ENCODE data around the gene PKN2. TPM values are rescaled to one million over a fixed set of nuclear protein-coding genes. Genes with fewer than 3 reads are reported as not detected.
"Not testable (repeated sequence)": the region's sequence is repeated elsewhere in the genome, so short reads cannot be mapped to it uniquely, and the experiment has no call there.

The PKN2 gene
- polyA plus RNA-seq, 1 donor from 2014 or later: 9.2 TPM

GRCh38 chr1:88698764-88699163 lies 14.7 kb downstream of the PKN2 start:
- peak overlapping the region in 2 of 3 donors; percentile 51 to 61 for H3K27ac Mint-ChIP-seq
- H3K36me3 Mint-ChIP-seq: peaks cover 5% of the 10 kb centered on the region
- no peaks in the 10 kb centered on the region for H3K9me3 Mint-ChIP-seq
- H3K4me1 Mint-ChIP-seq: peaks cover 41 to 61% (median 41%) of the 10 kb centered on the region in 3 donors
- H3K27me3 Mint-ChIP-seq: no peaks in the 10 kb centered on the region
- H3K4me3 Mint-ChIP-seq: no peak overlapping the region

GRCh38 chr1:88700425-88701013 lies 16.4 kb downstream of the PKN2 start:
- no peaks in the 10 kb centered on the region for H3K9me3 Mint-ChIP-seq
- peaks cover 37 to 57% (median 39%) of the 10 kb centered on the region in 3 donors for H3K4me1 Mint-ChIP-seq
- H3K27ac Mint-ChIP-seq: peak overlapping the region; percentile 18 to 77 (median 46)
- no peaks in the 10 kb centered on the region for H3K27me3 Mint-ChIP-seq
- peak overlapping the region in 2 of 4 donors; percentile 17 to 45 for H3K4me3 Mint-ChIP-seq
- H3K36me3 Mint-ChIP-seq: peaks cover 3% of the 10 kb centered on the region

DNA sequence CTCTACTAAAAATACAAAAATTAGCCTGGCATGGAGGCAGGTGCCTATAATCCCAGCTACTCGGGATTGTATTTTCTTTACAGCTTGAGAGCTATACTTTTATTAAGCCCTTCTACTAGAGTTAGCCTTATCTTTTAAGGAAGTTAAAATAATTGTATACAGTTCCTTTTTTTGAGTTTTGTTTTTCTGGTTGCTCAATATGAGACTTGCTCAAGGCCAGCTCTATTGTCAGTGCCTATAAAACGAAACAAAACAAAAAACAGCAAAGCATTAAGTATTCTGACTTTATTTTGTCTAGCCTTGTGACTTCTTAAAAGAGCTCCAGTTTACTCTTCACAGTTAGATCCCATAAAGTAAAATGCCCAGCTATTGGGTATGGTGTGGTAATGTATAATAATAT lies 17.2 kb downstream of the PKN2 start:
- peaks cover 35 to 50% (median 37%) of the 10 kb centered on the region in 3 donors for H3K4me1 Mint-ChIP-seq
- H3K4me3 Mint-ChIP-seq: peak overlapping the region in 3 of 4 donors; percentile 20 to 39 (median 36)
- no peaks in the 10 kb centered on the region for H3K27me3 Mint-ChIP-seq
- H3K36me3 Mint-ChIP-seq: peaks cover 3% of the 10 kb centered on the region
- H3K27ac Mint-ChIP-seq: peak overlapping the region; percentile 31 to 77 (median 51)
- H3K9me3 Mint-ChIP-seq: no peaks in the 10 kb centered on the region

DNA sequence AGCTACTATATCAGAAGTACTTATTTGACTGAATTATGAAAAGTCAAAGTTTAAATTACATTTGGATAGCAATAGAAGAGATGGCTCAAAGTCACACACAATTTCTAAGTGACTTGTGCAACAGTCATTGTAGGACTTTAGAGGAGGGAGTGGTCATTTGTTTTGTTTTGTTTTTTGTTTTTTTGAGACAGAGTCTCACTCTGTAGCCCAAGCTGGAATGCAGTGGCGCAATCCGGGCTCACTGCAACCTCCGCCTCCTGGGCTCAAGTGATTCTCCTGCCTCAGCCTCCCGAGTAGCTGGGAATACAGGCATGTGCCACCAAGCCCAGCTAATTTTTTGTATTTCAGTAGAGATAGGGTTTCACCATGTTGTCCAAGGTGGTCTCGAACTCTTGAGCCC lies 17.7 kb downstream of the PKN2 start:
- peak overlapping the region; percentile 31 to 77 (median 51) for H3K27ac Mint-ChIP-seq
- not testable (repeated sequence) for H3K27me3 Mint-ChIP-seq, H3K4me3 Mint-ChIP-seq, H3K36me3 Mint-ChIP-seq, H3K9me3 Mint-ChIP-seq
- H3K4me1 Mint-ChIP-seq: peaks cover 34 to 48% (median 37%) of the 10 kb centered on the region in 3 donors

DNA sequence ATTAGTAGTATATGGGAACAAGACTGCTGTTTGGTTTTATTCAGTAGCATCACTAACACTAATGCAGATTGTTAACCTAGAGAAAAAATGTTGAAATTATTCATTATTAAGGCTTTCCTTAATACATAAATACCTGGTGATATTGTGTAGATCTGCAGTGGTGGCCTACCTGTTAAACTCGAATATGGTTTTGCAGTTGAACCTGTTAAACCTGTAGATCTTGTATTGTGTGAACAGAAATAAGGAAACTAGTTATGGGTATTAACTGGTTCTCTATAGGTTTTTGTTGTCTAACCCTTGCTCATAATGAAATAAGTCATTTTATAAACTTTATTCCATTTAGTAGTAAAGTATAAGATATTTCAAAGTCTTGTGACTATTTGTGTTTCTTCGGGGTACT lies 23.9 kb downstream of the PKN2 start:
- no peak overlapping the region for H3K27ac Mint-ChIP-seq
- no peaks in the 10 kb centered on the region for H3K9me3 Mint-ChIP-seq
- no peak overlapping the region for H3K4me3 Mint-ChIP-seq

DNA sequence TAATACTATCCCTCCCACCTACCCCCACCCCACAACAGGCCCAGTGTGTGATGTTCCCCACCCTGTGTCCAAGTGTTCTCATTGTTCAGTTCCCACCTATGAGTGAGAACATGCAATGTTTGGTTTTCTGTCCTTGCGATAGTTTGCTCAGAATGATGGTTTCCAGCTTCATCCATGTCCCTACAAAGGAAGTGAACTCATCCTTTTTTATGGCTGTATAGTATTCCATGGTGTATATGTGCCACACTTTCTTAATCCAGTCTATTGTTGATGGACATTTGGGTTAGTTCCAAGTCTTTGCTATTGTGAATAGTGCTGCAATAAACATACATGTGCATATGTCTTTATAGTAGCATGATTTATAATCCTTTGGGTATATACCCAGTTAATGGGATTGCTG lies 28.8 kb downstream of the PKN2 start:
- not testable (repeated sequence) for H3K4me3 Mint-ChIP-seq, H3K27me3 Mint-ChIP-seq, H3K9me3 Mint-ChIP-seq, H3K27ac Mint-ChIP-seq
- H3K36me3 Mint-ChIP-seq: peaks cover 25% of the 10 kb centered on the region
- peaks cover 21 to 32% (median 26%) of the 10 kb centered on the region in 3 donors for H3K4me1 Mint-ChIP-seq

More for the DNA sequence above, 23.9 kb downstream of the PKN2 start:
- Mint-ChIP-seq H3K27me3 (no peaks in the 10 kb centered on the region), H3K36me3 (peaks cover 16% of the 10 kb centered on the region), H3K4me1 (peaks cover 10 to 14% (median 13%) of the 10 kb centered on the region in 3 donors)

- H3K27ac Mint-ChIP-seq, H3K4me3 Mint-ChIP-seq, H3K27me3 Mint-ChIP-seq, H3K9me3 Mint-ChIP-seq: not testable (repeated sequence)
- Mint-ChIP-seq H3K36me3 (peaks cover 17% of the 10 kb centered on the region), H3K4me1 (peaks cover 19 to 30% (median 20%) of the 10 kb centered on the region in 3 donors)
Observed at GRCh38 chr1:88716571-88716970, 32.5 kb downstream of the PKN2 start.

GRCh38 chr1:88722492-88722891 lies 38.4 kb downstream of the PKN2 start:
- H3K27ac Mint-ChIP-seq: no peak overlapping the region
- no peak overlapping the region for H3K4me3 Mint-ChIP-seq

DNA sequence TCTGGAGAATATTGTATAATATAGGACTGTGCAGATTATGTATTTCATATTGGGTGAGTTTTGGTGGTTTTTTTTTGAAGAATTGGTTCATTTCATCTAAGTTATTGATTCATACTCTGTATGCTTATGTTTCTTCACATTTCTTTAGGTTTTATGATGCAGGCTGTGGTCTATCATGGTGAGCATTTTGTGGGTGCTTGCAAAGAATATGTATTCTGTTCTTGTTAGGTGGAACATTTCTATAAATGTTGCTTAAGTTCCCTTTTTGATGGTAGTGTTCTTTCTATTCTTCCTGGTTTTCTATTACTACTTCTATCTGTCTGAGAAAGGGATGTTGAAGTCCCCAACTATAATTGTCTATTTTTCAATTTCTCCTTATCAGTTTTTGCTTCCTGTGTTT lies 42.6 kb downstream of the PKN2 start:
- Mint-ChIP-seq H3K36me3 (peaks cover 14% of the 10 kb centered on the region), H3K27me3 (no peaks in the 10 kb centered on the region), H3K4me3 (peak overlapping the region in 1 of 4 donors; percentile 2), H3K27ac (no peak overlapping the region), H3K4me1 (peaks cover 21 to 50% (median 40%) of the 10 kb centered on the region in 3 donors), H3K9me3 (no peaks in the 10 kb centered on the region)

More at GRCh38 chr1:88722492-88722891, 38.4 kb downstream of the PKN2 start:
- peaks cover 17 to 37% (median 28%) of the 10 kb centered on the region in 3 donors for H3K4me1 Mint-ChIP-seq
- H3K9me3 Mint-ChIP-seq: no peaks in the 10 kb centered on the region
- no peaks in the 10 kb centered on the region for H3K27me3 Mint-ChIP-seq
- peaks cover 2% of the 10 kb centered on the region for H3K36me3 Mint-ChIP-seq

DNA sequence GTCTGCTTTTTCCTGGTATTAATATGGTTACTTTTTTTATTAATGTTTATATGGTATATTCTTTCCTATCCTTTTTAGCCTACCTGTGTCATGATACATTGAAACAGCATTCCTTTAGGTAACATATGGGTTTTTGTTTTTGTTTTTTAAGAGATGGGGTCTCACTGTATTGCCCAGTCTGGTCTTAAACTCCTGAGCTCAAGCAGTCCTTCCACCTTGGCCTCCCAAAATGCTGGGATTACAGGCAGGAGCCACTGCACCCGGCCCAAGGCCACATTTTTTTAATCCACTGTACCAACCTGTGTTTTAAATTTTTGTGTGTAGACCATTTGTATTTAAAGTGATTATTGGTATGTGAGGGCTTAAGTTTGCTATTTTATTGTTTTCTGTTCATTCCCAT lies 43.1 kb downstream of the PKN2 start:
- H3K27ac Mint-ChIP-seq: no peak overlapping the region
- H3K4me1 Mint-ChIP-seq: peaks cover 21 to 48% (median 39%) of the 10 kb centered on the region in 3 donors
- no peaks in the 10 kb centered on the region for H3K27me3 Mint-ChIP-seq
- peaks cover 15% of the 10 kb centered on the region for H3K36me3 Mint-ChIP-seq
- H3K4me3 Mint-ChIP-seq: no peak overlapping the region
- no peaks in the 10 kb centered on the region for H3K9me3 Mint-ChIP-seq

DNA sequence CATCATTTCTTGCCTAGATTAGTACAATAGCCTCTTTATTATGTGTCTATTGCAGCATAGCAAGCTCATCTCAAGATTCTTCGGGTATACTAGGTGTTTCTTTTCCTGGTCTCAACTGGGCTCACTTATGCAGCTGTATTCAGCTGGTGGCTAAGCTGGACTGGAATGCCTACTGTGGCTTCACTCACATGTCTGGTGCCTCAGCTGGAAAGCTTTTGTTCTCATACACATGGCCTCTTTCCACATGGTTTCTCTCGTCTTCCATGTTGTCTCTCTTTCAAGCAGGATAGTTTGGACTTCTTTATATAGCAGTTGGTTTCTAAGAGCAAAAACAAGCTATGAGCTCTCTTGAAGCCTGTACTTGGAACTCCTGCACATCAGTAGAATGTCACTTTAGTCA lies 45.2 kb downstream of the PKN2 start:
- Mint-ChIP-seq H3K27me3 (no peaks in the 10 kb centered on the region), H3K9me3 (peaks cover 2 to 6% (median 5%) of the 10 kb centered on the region in 3 donors), H3K27ac (no peak overlapping the region), H3K4me1 (peaks cover 18 to 39% (median 37%) of the 10 kb centered on the region in 3 donors), H3K36me3 (peaks cover 22% of the 10 kb centered on the region), H3K4me3 (peak overlapping the region in 1 of 4 donors; percentile 9)

- Mint-ChIP-seq H3K9me3 (peaks cover 7 to 10% (median 7%) of the 10 kb centered on the region in 3 donors), H3K27ac (no peak overlapping the region), H3K4me1 (peaks cover 20 to 39% (median 35%) of the 10 kb centered on the region in 3 donors), H3K4me3 (no peak overlapping the region), H3K27me3 (no peaks in the 10 kb centered on the region), H3K36me3 (peaks cover 29% of the 10 kb centered on the region)
Observed at GRCh38 chr1:88730132-88730675, 46.1 kb downstream of the PKN2 start.

DNA sequence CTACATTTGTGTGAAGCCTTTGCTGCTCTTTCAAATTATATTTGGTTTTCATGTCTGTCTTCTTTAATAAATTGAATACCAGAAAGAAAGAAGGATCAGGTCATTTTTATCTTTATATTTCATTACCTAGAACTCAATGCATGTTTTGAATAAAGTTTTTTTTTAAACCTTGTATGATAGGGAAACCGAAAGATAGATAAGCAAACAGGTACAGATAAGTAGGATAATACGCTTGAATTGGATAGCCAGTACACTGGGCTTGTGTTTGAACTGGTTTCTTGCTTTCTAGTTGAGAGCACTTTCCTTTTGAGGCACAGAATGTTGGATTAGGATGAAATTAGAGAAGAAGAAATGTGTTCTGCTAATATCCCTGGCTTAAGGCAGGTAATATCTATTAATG lies 46.9 kb downstream of the PKN2 start:
- Mint-ChIP-seq H3K36me3 (peaks cover 30% of the 10 kb centered on the region), H3K27me3 (no peaks in the 10 kb centered on the region), H3K9me3 (peaks cover 7 to 18% (median 15%) of the 10 kb centered on the region in 3 donors), H3K4me1 (peaks cover 18 to 35% (median 31%) of the 10 kb centered on the region in 3 donors), H3K4me3 (no peak overlapping the region), H3K27ac (peak overlapping the region in 1 of 3 donors; percentile 13)

- H3K36me3 Mint-ChIP-seq: peaks cover 30% of the 10 kb centered on the region
- peak overlapping the region in 1 of 3 donors; percentile 13 for H3K27ac Mint-ChIP-seq
- H3K27me3 Mint-ChIP-seq: no peaks in the 10 kb centered on the region
- H3K9me3 Mint-ChIP-seq: peaks cover 7 to 19% (median 17%) of the 10 kb centered on the region in 3 donors
- H3K4me3 Mint-ChIP-seq: no peak overlapping the region
- H3K4me1 Mint-ChIP-seq: peaks cover 14 to 28% (median 25%) of the 10 kb centered on the region in 3 donors
Observed at GRCh38 chr1:88731475-88732269, 47.6 kb downstream of the PKN2 start.

DNA sequence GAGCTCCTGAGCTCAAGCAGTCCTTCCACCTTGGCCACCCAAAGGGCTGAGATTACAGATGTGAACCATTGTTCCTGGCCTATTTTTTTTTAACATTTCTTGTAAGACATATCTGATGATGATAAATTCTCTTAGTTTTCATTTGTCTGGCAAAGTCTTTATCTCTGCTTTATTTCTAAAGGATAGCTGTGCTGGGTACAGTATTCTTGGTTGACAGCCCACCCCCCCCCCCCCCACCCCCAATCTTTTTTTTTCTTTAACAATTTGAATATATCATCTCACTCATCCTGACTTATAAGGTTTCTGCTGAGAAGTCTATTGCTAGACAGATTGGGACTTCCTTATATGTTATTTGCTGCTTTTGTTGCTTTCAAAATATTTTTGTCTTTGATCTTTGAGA lies 51.3 kb downstream of the PKN2 start:
- H3K9me3 Mint-ChIP-seq: peaks cover 7 to 19% (median 17%) of the 10 kb centered on the region in 3 donors
- H3K27me3 Mint-ChIP-seq: no peaks in the 10 kb centered on the region
- peak overlapping the region in 1 of 4 donors; percentile 8 for H3K4me3 Mint-ChIP-seq
- H3K27ac Mint-ChIP-seq: peak overlapping the region in 1 of 3 donors; percentile 4
- H3K36me3 Mint-ChIP-seq: peaks cover 28% of the 10 kb centered on the region
- peaks cover 18 to 25% (median 23%) of the 10 kb centered on the region in 3 donors for H3K4me1 Mint-ChIP-seq
